ENCODE measurements around the gene FAM3C. TPM values are rescaled to one million over a fixed set of nuclear protein-coding genes. Genes with fewer than 3 reads are reported as not detected.

The FAM3C gene
- total and polyA plus RNA-seq, 4 donors, result 16.5 to 32.3 (median 22.5) TPM

- TF ChIP-seq, protein P1, sequence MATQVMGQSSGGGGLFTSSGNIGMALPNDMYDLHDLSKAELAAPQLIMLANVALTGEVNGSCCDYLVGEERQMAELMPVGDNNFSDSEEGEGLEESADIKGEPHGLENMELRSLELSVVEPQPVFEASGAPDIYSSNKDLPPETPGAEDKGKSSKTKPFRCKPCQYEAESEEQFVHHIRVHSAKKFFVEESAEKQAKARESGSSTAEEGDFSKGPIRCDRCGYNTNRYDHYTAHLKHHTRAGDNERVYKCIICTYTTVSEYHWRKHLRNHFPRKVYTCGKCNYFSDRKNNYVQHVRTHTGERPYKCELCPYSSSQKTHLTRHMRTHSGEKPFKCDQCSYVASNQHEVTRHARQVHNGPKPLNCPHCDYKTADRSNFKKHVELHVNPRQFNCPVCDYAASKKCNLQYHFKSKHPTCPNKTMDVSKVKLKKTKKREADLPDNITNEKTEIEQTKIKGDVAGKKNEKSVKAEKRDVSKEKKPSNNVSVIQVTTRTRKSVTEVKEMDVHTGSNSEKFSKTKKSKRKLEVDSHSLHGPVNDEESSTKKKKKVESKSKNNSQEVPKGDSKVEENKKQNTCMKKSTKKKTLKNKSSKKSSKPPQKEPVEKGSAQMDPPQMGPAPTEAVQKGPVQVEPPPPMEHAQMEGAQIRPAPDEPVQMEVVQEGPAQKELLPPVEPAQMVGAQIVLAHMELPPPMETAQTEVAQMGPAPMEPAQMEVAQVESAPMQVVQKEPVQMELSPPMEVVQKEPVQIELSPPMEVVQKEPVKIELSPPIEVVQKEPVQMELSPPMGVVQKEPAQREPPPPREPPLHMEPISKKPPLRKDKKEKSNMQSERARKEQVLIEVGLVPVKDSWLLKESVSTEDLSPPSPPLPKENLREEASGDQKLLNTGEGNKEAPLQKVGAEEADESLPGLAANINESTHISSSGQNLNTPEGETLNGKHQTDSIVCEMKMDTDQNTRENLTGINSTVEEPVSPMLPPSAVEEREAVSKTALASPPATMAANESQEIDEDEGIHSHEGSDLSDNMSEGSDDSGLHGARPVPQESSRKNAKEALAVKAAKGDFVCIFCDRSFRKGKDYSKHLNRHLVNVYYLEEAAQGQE (IDR thresholded peaks at IDR 0.05), result peak; percentile 50
These were observed 53.5 kb downstream of the FAM3C start (continued) for GRCh38 chr7:121342631-121343030.

DNA sequence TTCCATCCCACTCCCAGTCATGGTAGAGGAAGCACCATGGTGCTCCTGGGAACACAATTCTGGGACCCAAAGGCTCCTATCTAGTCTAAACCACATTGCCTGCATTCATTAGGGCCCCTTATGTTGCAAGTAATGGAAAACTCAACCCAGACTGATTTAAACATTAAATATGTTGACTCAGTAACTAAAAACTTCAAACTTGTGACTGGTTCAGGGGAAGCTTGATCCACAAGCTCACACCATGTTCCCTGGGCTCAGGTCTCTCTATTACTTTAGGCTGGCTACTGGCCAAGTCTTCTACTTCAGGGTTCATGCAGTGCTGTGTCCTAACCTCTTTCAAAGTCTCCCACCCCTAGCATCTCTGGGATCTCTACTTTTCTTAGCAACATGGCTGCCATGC, 54.2 kb downstream of the FAM3C start:
- H3K9ac ChIP-seq (ENCODE audit: low read depth in 1 of 2, low read length in 2 of 2), result no peak overlapping the region
- H3K36me3 ChIP-seq (ENCODE audit: control insufficient read depth in 4 of 4, insufficient read depth in 3 of 4, low read depth in 1 of 4, low read length in 3 of 4), result peaks cover 0 to 1% (median 0%) of the 10 kb centered on the region in 4 donors
- no peak overlapping the region for H3K27ac ChIP-seq (ENCODE audit: low read depth in 1 of 2, low read length in 2 of 2)
- H3K4me1 ChIP-seq (ENCODE audit: control insufficient read depth in 4 of 4, insufficient read depth in 4 of 4, low read length in 3 of 4), result peaks cover 0 to 7% (median 3%) of the 10 kb centered on the region in 4 donors
- no peaks in the 10 kb centered on the region for H3K9me3 ChIP-seq (ENCODE audit: control insufficient read depth in 4 of 4, low read length in 3 of 4)
- no peaks in the 10 kb centered on the region for H3K27me3 ChIP-seq (ENCODE audit: control insufficient read depth in 4 of 4, insufficient read depth in 4 of 4, low read length in 3 of 4)
- TF ChIP-seq, protein P2, sequence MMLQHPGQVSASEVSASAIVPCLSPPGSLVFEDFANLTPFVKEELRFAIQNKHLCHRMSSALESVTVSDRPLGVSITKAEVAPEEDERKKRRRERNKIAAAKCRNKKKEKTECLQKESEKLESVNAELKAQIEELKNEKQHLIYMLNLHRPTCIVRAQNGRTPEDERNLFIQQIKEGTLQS (IDR thresholded peaks at IDR 0.05), result no peak
- TF ChIP-seq TAF1 (conservative IDR thresholded peaks at IDR 0.05) (no peak), RAD21 (IDR thresholded peaks at IDR 0.05) (no peak), CTCF (IDR thresholded peaks at IDR 0.05; ENCODE audit: low read depth, low read length, missing input control) (no peak), MAX (IDR thresholded peaks at IDR 0.05) (no peak), GABPA (IDR thresholded peaks at IDR 0.05 in 1 of 2, conservative IDR thresholded peaks at IDR 0.05 in 1 of 2) (no peak), NR2F2 (IDR thresholded peaks at IDR 0.05) (no peak), YY1 (IDR thresholded peaks at IDR 0.05) (no peak), FOXA2 (IDR thresholded peaks at IDR 0.05) (no peak)
- TF ChIP-seq, protein P1 (IDR thresholded peaks at IDR 0.05), result no peak
- DNase-seq (ENCODE audit: low spot score), result no peak
- H3K4me3 ChIP-seq (ENCODE audit: low read depth in 1 of 3, low read length in 3 of 3), result no peak overlapping the region

DNA sequence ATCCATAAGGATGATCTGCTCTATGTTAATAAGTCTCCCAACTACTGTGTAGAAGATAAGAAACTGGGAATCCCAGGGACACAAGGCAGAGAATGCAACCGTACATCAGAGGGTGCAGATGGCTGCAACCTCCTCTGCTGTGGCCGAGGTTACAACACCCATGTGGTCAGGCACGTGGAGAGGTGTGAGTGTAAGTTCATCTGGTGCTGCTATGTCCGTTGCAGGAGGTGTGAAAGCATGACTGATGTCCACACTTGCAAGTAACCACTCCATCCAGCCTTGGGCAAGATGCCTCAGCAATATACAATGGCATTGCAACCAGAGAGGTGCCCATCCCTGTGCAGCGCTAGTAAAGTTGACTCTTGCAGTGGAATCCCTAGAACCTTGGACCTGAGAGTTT, 57.0 kb downstream of the FAM3C start:
- WGBS, result 81% methylated on average over 5 of the region's 5 CpGs
- no peak for DNase-seq (ENCODE audit: low spot score)
- H3K4me1 ChIP-seq (ENCODE audit: control insufficient read depth in 4 of 4, insufficient read depth in 4 of 4, low read length in 3 of 4), result peaks cover 0 to 7% (median 3%) of the 10 kb centered on the region in 4 donors
- TF ChIP-seq FOXA1 (IDR thresholded peaks at IDR 0.05), result no peak
- TF ChIP-seq NR2F2 (IDR thresholded peaks at IDR 0.05), result no peak
- no peak for TF ChIP-seq FOXA2 (IDR thresholded peaks at IDR 0.05)
- no peak for TF ChIP-seq JUND (IDR thresholded peaks at IDR 0.05)
- TF ChIP-seq CTCF (IDR thresholded peaks at IDR 0.05; ENCODE audit: low read depth, low read length, missing input control), result no peak
- TF ChIP-seq HNF4A (conservative IDR thresholded peaks at IDR 0.05), result no peak
- TF ChIP-seq SP1 (IDR thresholded peaks at IDR 0.05), result no peak
- TF ChIP-seq YY1 (IDR thresholded peaks at IDR 0.05), result no peak
- TF ChIP-seq EGR1 (IDR thresholded peaks at IDR 0.05; ENCODE audit: low read depth in 2 of 2), result no peak
- no peak for TF ChIP-seq HNF4G (IDR thresholded peaks at IDR 0.05)
- no peak for TF ChIP-seq ZBTB33 (IDR thresholded peaks at IDR 0.05)
- no peak for TF ChIP-seq TAF1 (conservative IDR thresholded peaks at IDR 0.05)

More for the DNA sequence above, 57.0 kb downstream of the FAM3C start:
- H3K27me3 ChIP-seq (ENCODE audit: control insufficient read depth in 4 of 4, insufficient read depth in 4 of 4, low read length in 3 of 4), result peaks cover 0 to 7% (median 0%) of the 10 kb centered on the region in 4 donors
- H3K9me3 ChIP-seq (ENCODE audit: control insufficient read depth in 4 of 4, low read length in 3 of 4), result no peaks in the 10 kb centered on the region
- no peak overlapping the region for H3K9ac ChIP-seq (ENCODE audit: low read depth in 1 of 2, low read length in 2 of 2)
- H3K36me3 ChIP-seq (ENCODE audit: control insufficient read depth in 4 of 4, insufficient read depth in 3 of 4, low read depth in 1 of 4, low read length in 3 of 4), result peaks cover 0 to 1% (median 0%) of the 10 kb centered on the region in 4 donors
- H3K4me3 ChIP-seq (ENCODE audit: low read depth in 1 of 3, low read length in 3 of 3), result no peak overlapping the region
- H3K27ac ChIP-seq (ENCODE audit: low read depth in 1 of 2, low read length in 2 of 2), result no peak overlapping the region
